Suppressor macrophage (primary cell): ENCODE measurements around the gene RAD51B.

Experiments
- DNase-seq, 4 experiments: peaks; one replicate each; pipeline ENCODE4 v3.0.0-alpha.2; 2020 to 2022

The RAD51B gene

GRCh38 chr14:68471029-68471963, 651.7 kb downstream of the RAD51B start:
- peak in 3 of 4 experiments; percentile 23 to 69 (median 51) for DNase-seq

- no peak for DNase-seq
Observed at GRCh38 chr14:68471964-68472508, 652.5 kb downstream of the RAD51B start.

GRCh38 chr14:68473069-68473468, 653.5 kb downstream of the RAD51B start:
- no peak for DNase-seq

GRCh38 chr14:68473794-68474193, 654.2 kb downstream of the RAD51B start:
- DNase-seq: peak in 2 of 4 experiments; percentile 18 to 34

GRCh38 chr14:68474741-68475140, 655.2 kb downstream of the RAD51B start:
- DNase-seq: no peak

- no peak for DNase-seq
Observed at GRCh38 chr14:68475802-68476201, 656.2 kb downstream of the RAD51B start.

GRCh38 chr14:68476212-68477109, 656.9 kb downstream of the RAD51B start:
- DNase-seq: peak; percentile 89 to 97 (median 94)

GRCh38 chr14:68477110-68477455, 657.5 kb downstream of the RAD51B start:
- no peak for DNase-seq

- peak in 3 of 4 experiments; percentile 34 to 60 (median 54) for DNase-seq
Observed at GRCh38 chr14:68477461-68478085, 658.0 kb downstream of the RAD51B start.

GRCh38 chr14:68479247-68479646, 659.7 kb downstream of the RAD51B start:
- DNase-seq: no peak

GRCh38 chr14:68482018-68482417, 662.4 kb downstream of the RAD51B start:
- no peak for DNase-seq

- DNase-seq: no peak
Observed at GRCh38 chr14:68482772-68483395, 663.3 kb downstream of the RAD51B start.

GRCh38 chr14:68486033-68486732, 666.6 kb downstream of the RAD51B start:
- no peak for DNase-seq

- no peak for DNase-seq
Observed at GRCh38 chr14:68486809-68487208, 667.2 kb downstream of the RAD51B start.

- DNase-seq: no peak
Observed at GRCh38 chr14:68487805-68488590, 668.4 kb downstream of the RAD51B start.

GRCh38 chr14:68491793-68492192, 672.2 kb downstream of the RAD51B start:
- DNase-seq: no peak

- DNase-seq: no peak
Observed at GRCh38 chr14:68492381-68493151, 673.0 kb downstream of the RAD51B start.

- no peak for DNase-seq
Observed at GRCh38 chr14:68493152-68493911, 673.8 kb downstream of the RAD51B start.
